NK-92 treated with Interleukin-12 subunit alpha and Interleukin-12 subunit beta, amount 100 ng/mL, for 24 hours (cell line): Measurements from ENCODE around the gene C2orf68.
"Not testable (repeated sequence)": the region's sequence is repeated elsewhere in the genome, so short reads cannot be mapped to it uniquely, and the experiment has no call there.

Source experiments
- DNase-seq: peaks from one replicate; lab custom pipeline; 2025; lab: John Stamatoyannopoulos, UW

The C2orf68 gene, protein sequence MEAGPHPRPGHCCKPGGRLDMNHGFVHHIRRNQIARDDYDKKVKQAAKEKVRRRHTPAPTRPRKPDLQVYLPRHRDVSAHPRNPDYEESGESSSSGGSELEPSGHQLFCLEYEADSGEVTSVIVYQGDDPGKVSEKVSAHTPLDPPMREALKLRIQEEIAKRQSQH

DNA sequence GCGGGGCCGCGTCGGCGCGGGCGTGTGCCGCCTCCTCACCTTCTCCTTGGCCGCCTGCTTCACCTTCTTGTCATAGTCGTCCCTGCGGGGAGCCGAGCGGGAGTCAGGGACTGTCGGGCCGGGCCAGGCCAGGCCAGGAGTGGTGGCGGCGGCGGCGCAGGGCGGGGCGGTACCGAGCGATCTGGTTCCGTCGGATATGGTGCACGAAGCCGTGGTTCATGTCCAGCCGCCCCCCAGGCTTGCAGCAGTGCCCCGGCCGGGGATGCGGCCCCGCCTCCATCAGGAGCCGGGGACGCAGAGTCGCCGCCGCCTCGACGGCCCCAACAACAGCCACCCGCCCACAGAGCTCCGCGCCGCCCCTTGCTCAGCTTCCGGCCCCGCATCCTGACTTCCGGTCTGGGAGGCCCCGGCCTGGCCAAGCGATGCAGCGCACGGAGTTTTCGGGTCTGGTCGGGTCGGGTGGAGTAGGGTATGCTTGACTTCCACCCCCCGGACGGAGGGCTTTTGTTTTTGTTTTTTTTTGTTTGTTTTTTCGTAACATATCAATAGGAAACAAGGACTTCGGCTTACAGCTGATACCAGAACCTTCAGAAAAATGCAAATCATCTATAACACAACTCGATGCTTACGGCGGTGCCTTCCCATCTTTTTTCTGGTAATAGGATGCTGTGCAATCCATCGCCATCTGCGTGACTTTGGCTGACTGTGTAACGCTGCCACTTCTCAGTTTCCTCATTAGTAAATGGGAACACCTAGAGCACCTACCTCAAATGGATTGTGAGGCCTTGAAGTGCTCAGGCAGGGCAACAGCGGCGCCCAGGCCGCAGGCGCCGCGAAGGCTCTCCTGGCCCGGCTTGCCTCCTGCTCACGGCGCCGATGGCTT, at the start of gene C2orf68:
Gene C2orf68, minus strand, starts transcription at position 362 of the 883 bp plus-strand sequence. Its CDS starts 82 bp downstream, at position 280.
- DNase-seq, result peak; percentile 87

DNA sequence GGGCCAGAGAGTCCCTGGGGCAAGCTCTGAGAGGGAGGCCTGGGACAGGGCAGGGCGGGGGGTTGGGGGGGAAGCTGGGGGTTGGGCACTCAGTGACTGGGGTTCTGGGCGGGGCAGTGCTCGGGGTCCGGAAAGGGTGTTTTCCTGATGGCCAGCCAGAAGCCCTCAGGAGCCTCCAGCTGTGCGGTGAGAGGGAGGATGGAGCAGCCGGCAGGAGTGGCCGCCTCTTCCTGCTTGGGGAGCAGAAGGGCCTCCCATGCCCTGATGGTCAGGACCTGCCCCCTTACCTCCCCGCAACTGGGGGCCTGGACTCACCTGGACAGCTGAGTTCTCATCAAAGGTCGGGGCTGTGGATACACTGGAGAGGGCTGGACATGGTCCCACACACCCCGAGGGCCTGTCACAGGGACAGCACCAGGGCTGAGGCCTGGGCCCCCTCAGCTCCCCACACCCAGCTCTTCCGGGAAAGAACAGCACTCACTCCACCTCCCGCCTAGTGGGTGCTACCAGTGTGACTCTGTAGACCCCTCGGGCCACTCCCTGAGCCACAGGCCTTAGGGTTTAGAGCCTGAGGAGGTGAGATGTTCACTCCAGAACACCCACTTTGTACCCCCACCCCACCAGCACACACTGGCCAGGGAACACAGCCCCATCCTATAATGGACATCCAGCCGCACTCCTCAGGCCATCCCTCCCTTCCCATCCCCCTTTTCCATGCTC, 49.4 kb upstream of the C2orf68 start:
- DNase-seq, result no peak

- DNase-seq, result no peak
These were observed 48.9 kb upstream of the C2orf68 start for GRCh38 chr2:85660725-85661124.

- not testable (repeated sequence) for DNase-seq
These were observed 48.4 kb upstream of the C2orf68 start for GRCh38 chr2:85660301-85660700.

- DNase-seq, result no peak
These were observed 47.6 kb upstream of the C2orf68 start for GRCh38 chr2:85659324-85659981.

GRCh38 chr2:85657399-85657798, 45.5 kb upstream of the C2orf68 start:
- DNase-seq, result not testable (repeated sequence)

GRCh38 chr2:85656468-85656867, 44.6 kb upstream of the C2orf68 start:
- DNase-seq, result no peak

GRCh38 chr2:85655961-85656417, 44.1 kb upstream of the C2orf68 start:
- no peak for DNase-seq

- DNase-seq, result no peak
These were observed 42.1 kb upstream of the C2orf68 start for GRCh38 chr2:85653996-85654395.

DNA sequence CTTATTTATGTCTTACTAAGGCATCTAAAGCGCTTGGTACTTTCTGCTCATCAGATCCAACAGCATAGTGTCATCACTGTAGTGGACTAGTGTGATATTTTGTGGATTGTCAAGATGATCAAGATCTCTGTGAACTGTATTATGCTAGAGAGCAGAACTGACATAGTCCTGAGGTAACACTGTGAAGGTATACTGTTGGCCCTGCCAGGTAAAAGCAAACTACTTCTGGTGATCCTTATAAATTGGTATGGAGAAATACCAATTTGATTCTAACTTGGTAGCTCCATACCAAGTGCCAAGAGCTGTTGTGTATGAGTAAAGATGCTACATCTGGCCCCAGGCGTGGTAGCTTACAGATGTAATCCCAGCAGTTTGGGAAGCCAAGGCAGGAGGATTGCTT, 40.2 kb upstream of the C2orf68 start:
- DNase-seq, result no peak

- no peak for DNase-seq
These were observed 39.2 kb upstream of the C2orf68 start for GRCh38 chr2:85651097-85651496.

GRCh38 chr2:85650456-85650855, 38.6 kb upstream of the C2orf68 start:
- DNase-seq, result no peak

GRCh38 chr2:85649201-85650190, 37.6 kb upstream of the C2orf68 start:
- no peak for DNase-seq

- no peak for DNase-seq
These were observed 36.8 kb upstream of the C2orf68 start for GRCh38 chr2:85648619-85649018.

DNA sequence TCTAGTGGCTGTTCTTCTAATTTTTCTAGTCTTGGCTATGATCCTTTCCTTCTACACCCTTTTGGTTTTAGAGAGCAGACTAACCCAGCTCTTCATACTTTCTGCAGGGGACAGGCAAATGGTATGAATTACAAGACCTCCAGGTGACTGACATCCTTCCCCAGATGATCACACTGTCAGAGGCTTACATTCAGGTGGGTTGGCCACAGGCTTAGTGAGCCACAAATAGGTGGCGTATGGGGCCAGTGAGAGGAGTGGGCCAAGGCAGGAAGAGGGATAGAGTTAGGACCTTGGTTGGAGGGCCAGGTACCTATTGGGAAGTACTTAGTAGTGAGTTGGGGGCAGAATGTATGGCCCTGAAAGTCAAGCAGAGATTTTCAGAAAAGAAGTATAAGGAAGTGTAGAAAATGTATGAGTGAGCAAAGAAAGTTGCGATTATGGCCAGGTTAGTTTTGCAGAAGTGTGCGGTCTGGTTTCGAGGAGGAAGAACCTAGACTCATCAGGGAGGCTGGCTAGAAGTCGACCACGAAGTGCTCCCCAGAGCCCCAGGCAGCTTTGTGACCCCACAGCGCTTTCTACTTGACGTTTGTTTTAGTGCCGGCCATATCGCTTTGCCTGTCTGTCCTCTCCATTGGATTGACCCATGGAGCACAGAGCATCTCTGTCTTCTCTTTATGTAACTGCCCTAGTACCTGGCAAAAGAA, 36.1 kb upstream of the C2orf68 start:
- DNase-seq, result no peak

DNA sequence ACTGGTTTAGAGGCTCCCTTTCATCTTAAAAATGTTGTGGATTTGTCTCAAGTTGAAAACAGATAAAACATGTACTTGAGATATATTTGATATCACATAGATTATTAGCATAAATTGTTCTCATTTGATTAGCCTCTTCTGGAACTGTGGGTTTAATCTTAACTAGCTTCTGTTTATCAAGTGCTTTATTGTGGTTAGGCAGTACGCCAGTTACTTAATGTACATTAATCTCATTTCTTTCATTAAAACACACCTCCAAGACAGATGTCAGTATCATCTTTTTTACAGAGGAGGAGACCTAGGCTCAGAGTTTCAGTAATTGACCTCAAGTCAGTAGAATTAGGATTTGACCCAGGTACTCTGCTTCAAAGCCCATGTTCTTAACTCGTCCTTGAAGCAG, 34.3 kb upstream of the C2orf68 start:
- no peak for DNase-seq

DNA sequence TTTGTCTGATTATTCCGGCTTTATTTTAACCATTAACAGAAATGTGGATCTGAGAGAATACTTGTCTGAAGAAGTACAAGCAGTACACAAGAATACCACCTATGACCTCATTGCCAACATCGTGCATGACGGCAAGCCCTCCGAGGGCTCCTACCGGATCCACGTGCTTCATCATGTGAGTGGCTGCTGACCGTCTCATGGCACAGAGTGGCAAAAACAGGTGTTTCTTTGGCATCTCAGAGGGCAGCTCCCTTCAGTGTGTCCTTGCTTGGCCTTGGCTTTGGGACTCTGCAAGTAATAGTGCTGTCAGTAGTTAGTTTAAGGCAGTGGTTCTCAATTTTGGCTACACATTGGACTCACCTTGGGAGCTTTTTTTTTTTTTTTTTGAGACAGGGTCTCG, 33.0 kb upstream of the C2orf68 start:
- DNase-seq, result no peak

GRCh38 chr2:85642725-85643124, 30.9 kb upstream of the C2orf68 start:
- DNase-seq, result no peak

DNA sequence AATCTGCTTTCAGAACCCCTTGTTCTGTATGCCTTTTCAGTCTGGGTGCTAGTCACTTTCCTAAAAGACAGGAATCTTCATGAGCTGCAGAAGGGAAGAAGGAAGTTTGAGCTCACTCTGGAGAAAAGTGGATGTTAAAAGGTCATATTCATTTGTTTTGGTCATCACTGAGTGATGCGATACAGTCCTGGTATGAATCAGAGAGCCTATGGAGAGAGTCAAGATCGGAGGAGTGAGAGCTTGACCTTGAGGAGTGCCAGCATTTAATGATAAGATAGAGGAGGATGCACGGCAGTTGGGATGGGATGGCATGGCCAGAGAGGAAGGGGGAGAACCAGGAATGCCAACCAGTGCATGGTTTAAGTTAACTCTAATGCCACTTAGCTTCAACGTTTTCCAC, 23.8 kb upstream of the C2orf68 start:
- DNase-seq, result no peak

- no peak for DNase-seq
These were observed 23.1 kb upstream of the C2orf68 start for GRCh38 chr2:85635011-85635410.
